SK-N-MC (cell line): ENCODE measurements around the gene PCDHB11.

ENCODE experiments used
- EZH2 ChIP-seq: fragments of 200-600 bp; sonication (generic); IDR thresholded peaks from one replicate; pipeline ENCODE4 v1.6.1; 2017; ENCODE audit warnings: antibody characterized with exemption
- POLR2AphosphoS5 ChIP-seq: IDR thresholded peaks from 2 replicates; pipeline ENCODE4 v1.6.1; 2012; ENCODE audit warnings: mild to moderate bottlenecking, low read depth, low read length, borderline replicate concordance

GRCh38 chr5:141150224-141150992 lies 49.0 kb upstream of the PCDHB11 start:
- TF ChIP-seq EZH2 (no peak), POLR2AphosphoS5 (no peak)
